Urothelium cell line (cell line): ENCODE data around the gene FHIT.

Experiments used
- DNase-seq: peaks from one replicate; pipeline ENCODE4 v3.0.0; 2011; ENCODE audit warnings: low spot score, mixed read lengths
- FAIRE-seq: peaks from 2 replicates; lab custom pipeline; 2011; peaks lifted over from hg19 to GRCh38; lab: Jason Lieb, UNC

Gene FHIT

DNA sequence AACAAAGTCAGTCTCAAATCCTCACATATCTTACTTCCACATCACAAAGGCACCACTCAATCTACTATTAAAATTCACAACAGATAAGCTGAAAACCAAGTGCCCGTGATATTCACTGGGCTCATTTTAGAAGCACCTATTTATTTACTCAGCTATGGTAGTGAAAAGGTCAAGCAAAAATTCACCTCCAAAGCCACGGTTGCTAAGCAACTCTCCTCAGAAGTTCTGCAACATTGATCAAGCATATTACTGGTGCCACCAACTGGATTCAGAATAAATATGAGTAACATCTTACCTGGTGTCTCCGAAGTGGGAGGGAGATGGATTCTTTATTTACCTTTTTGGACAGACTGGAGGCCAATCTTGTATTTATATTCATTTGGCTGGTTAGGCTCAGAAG is 714.8 kb downstream of the FHIT start:
- no peak for FAIRE-seq

DNA sequence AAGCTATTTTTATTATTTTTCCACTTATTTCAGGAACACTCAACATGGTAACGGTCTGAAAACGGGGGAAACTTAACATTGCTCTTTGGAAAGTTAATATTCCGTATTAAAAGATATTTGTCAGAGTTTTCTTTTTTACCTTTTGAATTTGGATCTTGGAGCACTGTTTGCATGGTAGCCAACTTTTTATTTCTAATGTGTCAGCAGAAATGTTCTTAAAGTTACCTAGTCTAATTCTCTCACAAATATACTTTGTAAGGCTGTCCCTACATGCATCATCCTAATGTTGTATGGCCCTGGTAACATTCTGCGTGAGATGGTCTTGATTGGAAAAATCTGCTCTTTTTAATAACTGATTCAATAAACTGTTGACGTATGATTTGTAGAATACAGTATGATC is 719.5 kb downstream of the FHIT start:
- FAIRE-seq, result no peak
- no peak for DNase-seq

More for the DNA sequence above, 714.8 kb downstream of the FHIT start:
- no peak for DNase-seq

DNA sequence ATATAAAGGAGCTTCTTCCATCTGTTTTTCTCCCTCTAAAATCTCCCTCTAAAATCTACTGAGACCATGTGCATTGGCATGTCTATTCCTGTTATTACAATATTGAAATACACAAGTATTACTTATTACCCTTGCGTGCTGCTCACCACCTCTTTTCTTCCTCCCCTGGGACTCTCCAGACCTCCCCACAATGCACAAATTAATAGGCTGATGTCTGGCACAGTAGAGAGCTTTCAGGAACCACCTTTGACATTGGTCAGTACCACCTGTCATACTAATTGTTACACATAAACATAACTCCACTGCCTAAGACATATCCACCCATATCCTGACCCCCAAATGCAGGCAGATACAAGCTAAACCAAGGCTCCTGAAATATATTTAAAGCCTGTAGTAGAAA is 722.6 kb downstream of the FHIT start:
- DNase-seq, result no peak
- no peak for FAIRE-seq

DNA sequence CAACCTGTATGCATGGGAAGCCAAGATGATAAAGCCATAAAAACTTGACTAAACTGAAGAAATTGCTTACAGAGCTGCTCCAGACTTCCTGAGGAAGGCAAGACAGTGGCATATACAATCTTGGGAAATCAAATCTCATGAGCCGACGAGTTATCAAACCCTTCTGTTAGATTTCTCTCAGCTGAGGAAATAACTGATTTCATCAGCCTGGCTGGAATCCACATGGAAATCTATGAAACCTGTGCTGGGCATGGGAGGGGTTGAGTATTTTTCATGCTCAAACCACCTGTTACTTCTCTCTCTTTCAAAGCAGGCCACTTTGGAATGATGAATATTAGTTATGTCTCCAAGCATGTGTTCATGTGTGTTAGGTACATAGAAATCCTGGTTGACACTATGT is 727.7 kb downstream of the FHIT start:
- no peak for FAIRE-seq
- DNase-seq, result no peak

DNA sequence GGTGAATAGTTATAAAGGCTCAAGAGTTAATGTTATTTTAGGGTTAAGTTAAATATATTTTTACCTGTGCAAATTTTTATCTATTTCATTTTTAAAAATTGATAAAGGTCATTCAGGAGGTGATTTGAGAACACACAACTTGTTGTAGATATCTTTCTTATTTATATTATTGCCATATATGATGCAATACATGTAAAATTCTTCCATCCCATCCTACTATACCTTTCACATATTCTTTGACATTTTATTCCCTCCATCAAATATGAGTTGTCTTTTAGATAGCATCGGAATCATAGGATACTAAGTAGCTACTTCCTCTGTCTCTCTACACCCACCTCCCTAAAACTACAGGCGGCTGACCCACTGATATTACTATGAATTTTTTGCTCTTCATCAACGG is 734.1 kb downstream of the FHIT start:
- FAIRE-seq (no peak), DNase-seq (no peak)

DNA sequence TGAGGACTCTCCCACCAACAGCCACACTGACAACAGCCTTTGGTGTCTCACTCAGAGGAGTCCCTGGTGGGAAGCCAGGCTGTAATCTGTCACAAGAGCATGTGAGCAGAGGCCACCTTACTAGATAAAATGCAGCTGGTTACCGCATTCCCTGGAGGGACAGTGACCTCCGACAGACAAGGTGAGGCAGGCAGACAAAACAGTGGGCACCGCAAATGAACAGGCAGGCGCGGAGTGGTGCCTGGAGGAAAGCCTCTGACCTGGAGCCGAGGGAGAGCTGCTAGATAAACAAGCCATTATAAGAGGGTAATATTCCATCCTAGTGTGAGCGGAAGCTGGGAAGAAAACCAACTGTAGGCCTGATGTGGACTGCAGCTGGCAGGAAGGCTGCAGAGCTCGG is 736.4 kb downstream of the FHIT start:
- DNase-seq (no peak), FAIRE-seq (no peak)

DNA sequence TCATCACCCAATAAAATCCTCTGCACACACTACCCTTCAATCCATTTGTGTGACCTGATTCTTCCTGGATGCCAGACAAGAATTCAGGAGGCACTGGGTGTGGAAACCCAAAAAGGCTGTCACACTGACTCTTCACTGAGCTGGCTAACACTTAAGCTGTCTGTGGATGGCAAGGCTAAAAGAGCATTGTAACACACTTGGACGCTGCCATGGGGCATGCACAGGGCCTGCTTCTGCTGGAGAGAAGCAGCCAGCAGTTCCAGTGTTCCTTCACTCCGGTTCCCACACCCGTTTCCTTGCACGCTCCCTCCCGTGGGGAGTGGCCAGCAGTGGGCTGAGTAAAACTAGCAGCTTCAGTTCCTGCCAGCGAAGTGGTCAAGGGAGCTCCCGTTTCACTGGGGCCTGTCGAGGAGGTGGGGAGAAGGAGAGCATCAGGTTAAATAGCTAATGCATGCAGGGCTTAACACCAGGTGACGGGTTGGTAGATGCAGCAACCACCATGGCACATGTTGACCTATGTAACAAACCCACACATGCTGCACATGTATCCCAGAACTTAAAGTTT is 737.1 kb downstream of the FHIT start:
- FAIRE-seq (no peak), DNase-seq (no peak)

DNA sequence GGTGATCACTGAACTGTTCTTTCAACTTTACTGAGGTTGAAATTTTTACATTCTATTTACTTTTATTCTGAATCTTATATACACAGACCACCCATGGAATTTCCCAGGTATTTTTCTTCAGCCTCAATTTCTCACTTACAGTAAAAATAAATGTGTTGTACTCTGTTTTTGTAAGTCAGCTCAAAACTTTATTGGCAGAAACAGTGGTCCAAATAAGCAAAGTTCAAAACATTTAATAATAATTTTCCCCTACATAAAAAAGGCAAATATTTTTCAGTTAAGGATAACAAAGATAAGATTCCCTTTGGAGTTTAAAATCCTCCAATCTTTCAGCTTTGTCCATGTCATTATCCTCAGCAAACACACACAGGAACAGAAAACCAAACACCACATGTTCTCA is 738.0 kb downstream of the FHIT start:
- DNase-seq (no peak), FAIRE-seq (no peak)

DNA sequence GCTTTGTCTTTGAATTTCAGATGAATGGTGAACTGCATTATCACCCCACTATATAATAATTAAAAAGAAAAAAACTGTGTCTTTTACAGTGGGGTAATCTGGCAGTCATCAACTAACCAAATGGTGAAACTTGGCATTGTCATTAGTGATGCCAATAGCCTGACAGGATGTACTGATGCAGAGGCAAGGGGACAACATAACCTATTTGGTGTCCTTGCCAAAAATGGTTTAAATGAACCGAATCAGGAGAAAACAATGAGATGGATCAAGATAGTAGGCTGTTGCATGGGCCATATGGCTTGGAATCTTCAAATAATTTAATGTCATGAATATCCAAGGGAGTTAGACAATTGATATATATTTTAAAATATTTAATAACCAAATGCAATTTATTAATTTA is 738.7 kb downstream of the FHIT start:
- no peak for DNase-seq
- no peak for FAIRE-seq

DNA sequence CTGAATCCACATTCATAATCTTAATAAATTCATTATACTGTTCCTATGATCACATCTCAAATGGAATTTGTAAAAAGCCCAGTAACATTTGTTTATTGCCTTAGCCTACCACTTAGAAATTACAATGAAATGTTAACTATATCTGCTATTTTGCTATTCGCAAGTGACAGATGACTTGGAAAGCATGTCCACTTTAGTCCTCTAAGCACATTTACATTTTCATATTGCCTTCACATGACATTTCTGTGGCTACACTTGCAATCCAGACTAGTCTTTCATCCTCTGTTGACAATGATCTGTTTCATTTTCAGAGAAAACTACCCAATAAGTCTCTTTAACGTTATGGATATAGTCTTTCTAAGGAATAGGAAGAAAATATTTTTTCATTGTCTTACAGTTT is 741.8 kb downstream of the FHIT start:
- FAIRE-seq (no peak), DNase-seq (no peak)

DNA sequence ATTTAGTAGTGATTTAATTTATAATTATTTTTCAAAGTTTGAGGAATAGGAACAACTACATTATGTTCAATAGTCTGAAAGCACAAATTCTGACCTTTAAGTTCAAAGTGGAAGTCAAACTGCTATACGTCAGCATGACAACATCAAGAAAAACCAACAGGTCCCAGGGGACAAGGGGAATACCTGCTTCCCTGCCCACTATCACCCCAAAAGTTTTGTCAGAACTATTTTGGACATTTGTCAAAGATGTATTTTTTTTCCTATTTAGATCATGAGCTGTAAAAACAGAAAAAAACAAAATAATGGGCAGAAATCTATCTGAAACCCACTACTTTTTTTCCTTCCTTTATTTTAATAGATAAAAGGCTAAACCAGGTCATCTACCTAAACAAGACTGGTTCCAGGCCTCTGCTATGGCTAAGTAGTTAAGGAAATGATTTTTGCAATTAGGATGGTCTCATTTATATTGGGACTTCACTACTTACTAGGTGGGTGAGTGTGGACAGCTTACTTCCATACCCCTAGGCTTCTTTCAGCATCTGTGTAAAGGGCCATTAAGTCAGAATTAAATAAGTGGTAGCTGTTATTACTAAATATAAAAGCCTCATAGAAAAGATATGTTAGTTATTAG is 746.3 kb downstream of the FHIT start:
- FAIRE-seq, result no peak

DNA sequence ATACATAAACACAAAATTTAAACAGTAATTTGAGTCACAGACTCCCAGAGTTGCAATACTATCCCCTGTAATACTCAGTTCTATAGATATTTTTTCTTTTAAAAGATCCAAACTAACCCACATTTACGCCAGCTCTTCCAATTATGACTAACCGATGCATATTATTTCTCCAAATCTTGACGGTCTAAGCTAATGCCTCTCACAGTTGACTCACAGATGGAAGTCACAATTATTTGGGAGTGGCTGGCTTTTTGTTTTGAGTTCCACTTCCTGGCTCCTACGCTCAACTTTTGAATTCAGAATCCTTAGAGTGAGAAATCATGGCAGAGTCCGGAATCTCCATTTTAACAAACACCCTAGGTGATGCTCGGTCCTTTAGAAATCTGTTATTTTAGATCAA is 749.9 kb downstream of the FHIT start:
- FAIRE-seq (no peak), DNase-seq (no peak)

More for the DNA sequence above, 746.3 kb downstream of the FHIT start:
- DNase-seq, result no peak

DNA sequence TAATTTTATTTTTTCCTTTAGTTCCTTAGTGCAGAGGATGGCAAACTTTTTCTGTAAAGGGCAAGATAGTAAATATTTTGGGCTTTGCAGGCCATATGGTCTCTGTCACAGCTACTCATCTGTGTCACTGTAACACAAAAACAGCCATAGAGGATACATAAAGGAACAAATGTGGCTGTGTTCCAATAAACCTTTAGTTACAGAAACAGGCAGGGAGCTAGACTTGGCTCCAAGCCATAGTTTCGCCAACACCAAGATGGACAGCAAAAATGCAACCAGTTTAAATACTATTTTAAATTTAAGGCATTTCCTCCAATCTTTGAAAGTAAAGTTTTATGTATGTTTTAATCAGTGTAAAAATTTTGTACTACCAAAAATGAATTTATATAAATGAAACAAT is 753.4 kb downstream of the FHIT start:
- FAIRE-seq, result no peak
- DNase-seq, result no peak

DNA sequence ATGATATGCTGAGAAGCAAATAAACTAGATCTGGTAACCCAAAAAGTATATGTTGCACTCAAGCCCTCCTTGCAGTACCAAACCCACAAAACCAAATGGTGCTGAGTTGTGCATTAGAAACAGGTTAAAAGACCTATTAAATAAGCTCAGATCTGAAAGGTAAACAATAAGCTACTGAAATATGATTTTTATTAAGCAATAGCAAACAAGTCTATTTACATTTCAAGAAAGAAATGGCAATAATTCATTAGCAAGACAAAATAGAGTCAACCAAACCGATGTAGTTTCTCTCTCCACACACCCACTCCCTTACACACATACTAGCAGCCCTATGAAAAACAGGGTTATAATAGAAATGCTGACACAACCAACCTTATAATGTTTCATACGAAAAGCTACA is 760.3 kb downstream of the FHIT start:
- no peak for DNase-seq
- FAIRE-seq, result no peak

DNA sequence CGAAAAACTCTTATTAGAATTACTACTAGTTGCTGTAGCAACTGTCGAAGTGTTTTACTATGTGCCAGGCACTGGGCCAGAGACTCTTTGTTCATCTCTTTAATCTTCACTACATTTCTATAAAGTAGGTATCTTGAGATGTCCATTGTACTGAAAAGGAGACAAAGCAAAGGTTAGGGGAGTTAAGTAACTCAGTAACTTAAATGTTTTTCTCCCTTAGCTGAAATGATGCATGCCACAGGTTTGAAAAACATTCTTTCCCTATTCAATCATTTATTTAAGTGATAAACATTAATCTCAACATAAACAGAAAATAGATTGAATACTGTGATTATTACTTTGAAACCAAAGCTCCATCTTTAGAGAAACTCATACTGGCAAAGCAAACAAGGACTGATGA is 776.2 kb downstream of the FHIT start:
- DNase-seq (no peak), FAIRE-seq (no peak)

DNA sequence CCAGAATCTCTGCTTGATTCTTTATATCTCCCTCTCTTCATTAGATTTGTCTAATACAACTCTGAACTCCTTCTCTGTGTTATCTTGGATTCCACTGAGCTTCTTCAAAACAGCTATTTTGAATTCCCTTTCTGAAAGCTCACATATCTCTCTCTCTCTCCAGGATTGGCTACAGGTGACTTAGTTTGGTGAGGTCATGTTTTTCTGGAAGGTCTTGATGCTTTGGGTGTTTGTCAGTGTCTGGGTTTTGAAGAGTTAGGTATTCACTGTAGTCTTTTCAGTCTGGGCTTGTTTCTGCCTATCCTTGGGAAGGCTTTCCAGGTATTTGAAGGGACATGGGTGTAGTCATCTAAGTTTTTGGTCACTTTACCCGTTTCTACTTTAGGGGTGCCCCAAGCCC is 781.8 kb downstream of the FHIT start:
- FAIRE-seq (no peak), DNase-seq (no peak)

DNA sequence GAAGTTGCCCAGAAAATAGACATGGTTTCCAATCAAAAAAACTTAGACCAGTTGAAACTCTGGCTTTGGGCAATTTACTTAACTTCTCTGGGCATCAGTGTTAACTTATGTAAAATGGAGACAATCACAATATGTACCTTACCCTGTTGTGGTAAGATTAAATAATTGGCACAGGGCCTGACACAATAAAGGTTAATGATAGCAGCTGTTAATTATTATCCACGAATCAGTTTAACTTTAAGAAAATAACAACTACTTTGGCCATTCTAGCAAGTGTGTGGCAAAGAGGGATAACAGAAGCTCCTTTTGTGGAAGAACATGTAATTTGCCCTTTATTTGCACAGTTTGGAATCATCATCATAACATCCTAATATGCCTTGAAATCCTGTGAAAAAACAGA is 787.6 kb downstream of the FHIT start:
- FAIRE-seq (no peak), DNase-seq (no peak)

DNA sequence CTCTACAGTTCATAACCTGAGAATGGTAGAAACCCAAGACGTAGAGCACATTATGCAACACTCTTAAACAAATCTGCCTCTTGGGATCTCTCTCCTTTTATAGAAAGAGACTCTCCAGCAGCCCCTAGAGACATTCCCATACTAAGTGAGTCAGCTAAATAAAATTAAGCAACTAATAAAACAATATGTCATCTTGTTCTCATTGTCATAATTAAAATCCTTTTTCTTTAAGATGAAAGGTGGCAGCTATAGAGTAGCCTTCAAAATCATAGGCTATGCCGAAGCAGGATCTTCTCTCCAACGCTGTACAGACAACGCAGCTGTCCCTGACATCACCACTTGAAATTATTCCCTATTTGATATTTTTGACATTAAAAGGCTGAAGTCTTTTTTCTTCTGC is 790.0 kb downstream of the FHIT start:
- DNase-seq, result no peak
- FAIRE-seq, result no peak

DNA sequence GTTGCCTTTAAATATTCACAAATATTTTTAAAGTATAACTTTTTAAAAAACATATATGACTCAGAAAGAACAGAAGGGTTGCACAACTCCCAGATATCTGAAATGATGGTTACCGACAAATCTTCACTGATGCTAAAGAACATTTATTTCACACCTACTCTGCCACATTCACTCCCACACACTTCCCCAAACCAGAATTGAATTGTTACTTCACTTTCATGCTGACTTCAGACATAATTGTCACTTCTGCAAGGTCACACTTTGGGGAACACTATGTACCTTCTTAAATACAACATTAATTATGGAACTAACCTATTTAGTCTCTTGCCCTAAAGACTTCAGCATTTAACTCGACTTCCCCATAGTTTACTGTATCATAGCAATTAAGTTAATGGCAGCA is 795.1 kb downstream of the FHIT start:
- DNase-seq (no peak), FAIRE-seq (no peak)

DNA sequence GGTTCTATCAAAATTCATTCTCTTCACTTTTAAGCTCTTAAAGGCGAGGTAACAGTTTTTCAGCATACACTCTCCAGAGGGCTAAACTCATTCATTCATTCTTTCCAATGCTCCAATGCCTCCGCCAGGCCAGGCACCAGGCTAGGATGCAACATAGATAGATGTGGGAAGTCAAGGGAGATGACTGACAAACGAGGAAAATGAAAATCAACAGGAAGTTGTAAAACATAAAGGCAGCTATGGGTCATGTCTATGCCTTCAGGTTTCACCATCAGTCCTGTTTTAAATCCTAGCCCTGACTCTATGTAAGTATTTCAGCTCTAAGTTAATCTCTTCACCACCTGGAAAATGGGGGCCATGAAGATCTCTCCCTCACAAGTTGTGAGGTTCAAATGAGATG is 797.9 kb downstream of the FHIT start:
- DNase-seq (no peak), FAIRE-seq (no peak)

DNA sequence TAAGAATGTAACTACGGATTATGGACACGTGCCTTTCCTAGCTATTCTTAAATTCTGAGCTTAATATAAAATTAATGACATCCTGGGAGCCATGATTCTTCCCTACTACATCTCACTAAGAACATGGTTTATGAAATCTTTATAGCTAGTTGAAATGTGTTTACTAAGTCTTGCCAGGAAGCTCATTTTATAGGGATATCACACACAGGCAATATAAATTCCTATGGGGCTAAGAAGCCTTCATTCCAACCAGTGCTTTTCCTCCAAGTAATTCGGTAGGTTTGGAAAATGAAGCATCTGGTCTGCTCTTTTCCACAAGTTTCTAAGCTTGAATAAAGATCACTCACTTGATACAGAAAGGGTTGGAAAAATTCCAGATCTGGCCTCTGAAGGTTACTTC is 802.6 kb downstream of the FHIT start:
- FAIRE-seq, result no peak
- no peak for DNase-seq

DNA sequence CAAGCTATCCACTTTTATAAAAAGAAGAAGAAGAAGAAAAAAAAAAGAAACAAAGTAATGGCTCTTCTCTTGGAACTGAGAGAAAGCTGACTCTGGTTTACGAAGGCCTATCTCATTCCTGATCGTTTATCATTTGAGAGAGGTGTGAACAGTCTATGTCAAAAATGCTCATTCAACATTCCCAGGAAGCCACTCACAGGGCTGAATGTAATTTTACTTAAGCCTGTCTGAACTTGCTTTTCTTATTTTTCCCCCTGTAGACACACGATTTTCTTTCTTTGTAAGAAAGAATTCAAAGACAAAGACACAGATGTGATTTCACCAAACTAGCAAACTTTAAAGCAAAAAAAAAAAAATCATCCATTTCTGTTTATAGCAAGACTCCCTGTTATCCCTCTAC is 805.8 kb downstream of the FHIT start:
- FAIRE-seq (no peak), DNase-seq (no peak)

DNA sequence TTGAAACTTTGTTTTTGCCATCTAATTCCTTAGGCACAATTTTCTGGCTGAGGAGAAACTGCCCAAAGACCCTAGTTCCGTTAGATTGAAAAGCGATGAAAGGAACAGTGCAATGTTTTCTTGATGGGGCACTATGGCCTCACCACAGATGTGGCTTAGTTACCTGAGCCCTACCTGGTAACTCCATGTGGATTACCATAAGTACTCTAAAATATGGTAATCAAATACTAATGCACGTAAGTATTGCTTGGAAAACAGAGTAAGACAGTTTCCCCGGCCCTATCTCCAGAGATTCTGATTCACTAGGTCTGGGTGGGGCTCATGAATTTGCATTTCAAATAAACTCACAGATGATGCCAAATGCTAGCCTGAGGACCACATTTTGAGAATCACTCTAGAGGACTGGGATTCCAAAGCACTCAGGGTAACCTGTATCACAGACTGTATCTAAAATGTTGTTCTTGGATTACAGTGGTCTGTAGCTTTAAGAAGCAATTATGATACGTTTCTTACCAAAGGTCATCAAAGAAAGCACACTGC is 806.3 kb downstream of the FHIT start:
- FAIRE-seq (no peak), DNase-seq (no peak)
